Measurements from ENCODE around the gene GCC2. TPM values are rescaled to one million over a fixed set of nuclear protein-coding genes. Genes with fewer than 3 reads are reported as not detected.
"Not testable (repeated sequence)": the region's sequence is repeated elsewhere in the genome, so short reads cannot be mapped to it uniquely, and the experiment has no call there.

The GCC2 gene
- total RNA-seq, 4 donors from 2014 or later: 20.8 to 33.6 (median 23.0) TPM

GRCh38 chr2:108450863-108451262 is 1.9 kb downstream of the GCC2 start:
- H3K27ac ChIP-seq (replicated peaks in 1 of 4): no peak overlapping the region
- intact Hi-C loops (cut with DNase I): loop anchor here (5.0 kb wide), 1 partner anchor 131 kb away; no protein-coding TSS in a partner anchor
- no peaks in the 10 kb centered on the region for H3K9me3 ChIP-seq
- peaks cover 11 to 19% (median 16%) of the 10 kb centered on the region in 4 donors for H3K4me1 ChIP-seq
- DNase-seq (ENCODE audit: extremely low spot score): no peak
- TF ChIP-seq EP300 (IDR thresholded peaks at IDR 0.05) (no peak), POLR2AphosphoS5 (IDR thresholded peaks at IDR 0.05) (no peak), CTCF (IDR thresholded peaks at IDR 0.05) (no peak), POLR2A (IDR thresholded peaks at IDR 0.05; ENCODE audit: low read depth) (no peak)
- peaks cover 19 to 43% (median 36%) of the 10 kb centered on the region in 4 donors for H3K36me3 ChIP-seq
- no peaks in the 10 kb centered on the region for H3K27me3 ChIP-seq
- H3K4me3 ChIP-seq: no peak overlapping the region
- 92% methylated on average over 3 of the region's 3 CpGs for WGBS

GRCh38 chr2:108451976-108452375 is 3.0 kb downstream of the GCC2 start:
- Histone ChIP-seq H3K4me3 (no peak overlapping the region), H3K4me1 (peaks cover 11 to 19% (median 16%) of the 10 kb centered on the region in 4 donors), H3K27me3 (no peaks in the 10 kb centered on the region), H3K9me3 (no peaks in the 10 kb centered on the region), H3K36me3 (peaks cover 26 to 54% (median 47%) of the 10 kb centered on the region in 4 donors), H3K27ac (replicated peaks in 1 of 4) (no peak overlapping the region)
- no peak for DNase-seq (ENCODE audit: extremely low spot score)
- WGBS: 95% methylated on average over 4 of the region's 4 CpGs
- intact Hi-C loops (cut with DNase I): loop anchor here (5.0 kb wide), 1 partner anchor 130 kb away; no protein-coding TSS in a partner anchor
- TF ChIP-seq EP300 (IDR thresholded peaks at IDR 0.05) (no peak), POLR2AphosphoS5 (IDR thresholded peaks at IDR 0.05) (no peak), POLR2A (IDR thresholded peaks at IDR 0.05; ENCODE audit: low read depth) (no peak), CTCF (IDR thresholded peaks at IDR 0.05) (no peak)

GRCh38 chr2:108453530-108453929 is 4.5 kb downstream of the GCC2 start:
- not testable (repeated sequence) for H3K27ac ChIP-seq (replicated peaks in 1 of 4); DNase-seq (ENCODE audit: extremely low spot score); H3K9me3 ChIP-seq; H3K4me3 ChIP-seq; H3K27me3 ChIP-seq
- 97% methylated on average over 4 of the region's 4 CpGs for WGBS
- Histone ChIP-seq H3K4me1 (peaks cover 7 to 12% (median 12%) of the 10 kb centered on the region in 4 donors), H3K36me3 (peaks cover 35 to 69% (median 55%) of the 10 kb centered on the region in 4 donors)
- intact Hi-C loops (cut with DNase I): loop anchor here (5.0 kb wide), 1 partner anchor 129 kb away; no protein-coding TSS in a partner anchor

- Histone ChIP-seq H3K27ac (replicated peaks in 1 of 4) (no peak overlapping the region), H3K36me3 (peaks cover 35 to 76% (median 55%) of the 10 kb centered on the region in 4 donors), H3K9me3 (peaks cover 0 to 5% (median 0%) of the 10 kb centered on the region in 4 donors), H3K4me1 (peaks cover 7 to 11% (median 10%) of the 10 kb centered on the region in 4 donors), H3K4me3 (no peak overlapping the region), H3K27me3 (no peaks in the 10 kb centered on the region)
- WGBS: 95% methylated on average over 2 of the region's 2 CpGs
- TF ChIP-seq EP300 (IDR thresholded peaks at IDR 0.05): no peak
- TF ChIP-seq POLR2AphosphoS5 (IDR thresholded peaks at IDR 0.05): no peak
- no peak for TF ChIP-seq CTCF (IDR thresholded peaks at IDR 0.05)
- no peak for TF ChIP-seq POLR2A (IDR thresholded peaks at IDR 0.05; ENCODE audit: low read depth)
- no peak for DNase-seq (ENCODE audit: extremely low spot score)
- intact Hi-C loops (cut with DNase I): loop anchor here (5.0 kb wide), 1 partner anchor 128 kb away; no protein-coding TSS in a partner anchor
Observed at GRCh38 chr2:108454440-108454839, 5.4 kb downstream of the GCC2 start.

GRCh38 chr2:108455571-108455970 is 6.6 kb downstream of the GCC2 start:
- no peak for TF ChIP-seq POLR2A (IDR thresholded peaks at IDR 0.05; ENCODE audit: low read depth)
- TF ChIP-seq POLR2AphosphoS5 (IDR thresholded peaks at IDR 0.05): no peak
- no peak for TF ChIP-seq EP300 (IDR thresholded peaks at IDR 0.05)
- TF ChIP-seq CTCF (IDR thresholded peaks at IDR 0.05): no peak
- no peak for DNase-seq (ENCODE audit: extremely low spot score)
- Histone ChIP-seq H3K9me3 (peaks cover 0 to 5% (median 0%) of the 10 kb centered on the region in 4 donors), H3K27ac (replicated peaks in 1 of 4) (no peak overlapping the region), H3K4me3 (no peak overlapping the region), H3K27me3 (no peaks in the 10 kb centered on the region), H3K36me3 (peaks cover 35 to 80% (median 57%) of the 10 kb centered on the region in 4 donors), H3K4me1 (peaks cover 0 to under 1% (median under 1%) of the 10 kb centered on the region in 4 donors)
- intact Hi-C loops (cut with DNase I): no loop called here
- 100% methylated on average over 1 of the region's 1 CpG for WGBS
